G401 (cell line): ENCODE measurements around the gene CEACAM1. TPM values are rescaled to one million over a fixed set of nuclear protein-coding genes. Genes with fewer than 3 reads are reported as not detected.
"Not testable (repeated sequence)": the region's sequence is repeated elsewhere in the genome, so short reads cannot be mapped to it uniquely, and the experiment has no call there.

ENCODE experiments used
- DNase-seq: peaks from one replicate; pipeline ENCODE4 v3.0.0-alpha.2; 2015; ENCODE audit warnings: low spot score
- in situ Hi-C: cut with HindIII; loops from 2 replicates; pipeline ENCODE4 v1.10.0; 2016; ENCODE audit warnings: low sequenced_read_pairs, mixed read lengths
- total RNA-seq: library from RNA; depleted of rRNA; stranded (reverse); fragments of >200 nt; shearing (Covaris generic); gene quantifications from 2 replicates; pipeline ENCODE4 v1.2.3, GENCODE V29; 2014; rRNA removed

CEACAM1 gene
- total RNA-seq, 1 experiment from 2014 or later = 1.3 TPM

GRCh38 chr19:42465827-42466280 lies 62.4 kb downstream of the CEACAM1 start:
- no peak for DNase-seq
- in situ Hi-C loops = no loop called here

GRCh38 chr19:42461700-42462324 lies 66.5 kb downstream of the CEACAM1 start:
- in situ Hi-C loops = no loop called here
- no peak for DNase-seq

- DNase-seq, in situ Hi-C loops: not testable (repeated sequence)
Observed at GRCh38 chr19:42461231-42461630, 67.0 kb downstream of the CEACAM1 start.

- no peak for DNase-seq
- in situ Hi-C loops = no loop called here
Observed at GRCh38 chr19:42459926-42460325, 68.4 kb downstream of the CEACAM1 start.

Other genes with a start within 250 kb of the CEACAM1 start
- 1.8 and 2.1 TPM in 2 replicates for gene PRR19, start 226.3 kb downstream of the CEACAM1 start, total RNA-seq
- 151 and 170 TPM in 2 replicates for gene PAFAH1B3, start 225.9 kb downstream of the CEACAM1 start, total RNA-seq
- gene TMEM145, start 215.2 kb downstream of the CEACAM1 start, total RNA-seq = not detected in 2 replicates
- gene MEGF8, start 202.8 kb downstream of the CEACAM1 start, total RNA-seq = 27.5 and 41.5 TPM in 2 replicates
- 3.9 TPM in 1 of 2 replicates, not detected in the other for gene CNFN, start 138.2 kb downstream of the CEACAM1 start, total RNA-seq
- 26.5 and 29.0 TPM in 2 replicates for gene LIPE, start 101.1 kb downstream of the CEACAM1 start, total RNA-seq
- gene CXCL17, start 85.5 kb downstream of the CEACAM1 start, total RNA-seq = not detected in 2 replicates
- 0.61 and 2.7 TPM in 2 replicates for gene CEACAM8, start 66.4 kb upstream of the CEACAM1 start, total RNA-seq
- 64.4 and 66.1 TPM in 2 replicates for gene PSG3, start 212.0 kb upstream of the CEACAM1 start, total RNA-seq
- 128 and 149 TPM in 2 replicates for gene PSG8, start 237.2 kb upstream of the CEACAM1 start, total RNA-seq